IMR-90 (cell line): Measurements from ENCODE around the gene ALK. TPM values are rescaled to one million over a fixed set of nuclear protein-coding genes. Genes with fewer than 3 reads are reported as not detected.

ENCODE experiments used
- ATAC-seq: fragments of 200-7000 bp; cut with Tn5 transposase; 2 replicates; pipeline ENCODE4 v1.9.1; 2020; ENCODE audit warnings: low read depth, mild to moderate bottlenecking, moderate library complexity
- BruUV-seq: library from RNA; stranded (reverse); fragments of 400-500 nt; replicated peaks from 2 replicates; lab custom pipeline; 2021; lab: Mats Ljungman, UMichigan
- CTCF ChIA-PET: fragments of 300-600 bp; formaldehyde crosslinking; extraction: SDS; loops from one replicate; lab custom pipeline; 2021; ENCODE audit warnings: antibody characterized with exemption; lab: Yijun Ruan, JAX
- POLR2A ChIA-PET: fragments of 300-600 bp; sonication (Branson Sonifier 250); formaldehyde crosslinking; loops from one replicate; lab custom pipeline; 2022; ENCODE audit warnings: antibody characterized with exemption; ENCODE audit not compliant: unreplicated experiment; lab: Charles Lee
- DNase-seq: peaks from one replicate; pipeline ENCODE4 v3.0.0; 2013
- H2AFZ ChIP-seq: replicated peaks from 2 replicates; pipeline ENCODE3; 2013; ENCODE audit warnings: low read length, mild to moderate bottlenecking; ENCODE audit not compliant: poor library complexity
- H2AK5ac ChIP-seq: 2 replicates; pipeline ENCODE4 v1.6.1; 2013; ENCODE audit warnings: low read depth, low read length, inconsistent platforms
- H2AK9ac ChIP-seq: replicated peaks from 2 replicates; pipeline ENCODE3; 2013; ENCODE audit warnings: mild to moderate bottlenecking, low read depth, low read length, moderate library complexity; ENCODE audit not compliant: poor library complexity
- H2BK120ac ChIP-seq: 2 replicates; pipeline ENCODE4 v1.6.1; 2013; ENCODE audit warnings: low read depth, low read length, inconsistent platforms
- H2BK15ac ChIP-seq: 3 replicates; pipeline ENCODE4 v1.6.1; 2013; ENCODE audit warnings: low read depth, low read length, inconsistent platforms
- H2BK20ac ChIP-seq: 2 replicates; pipeline ENCODE4 v1.6.1; 2013; ENCODE audit warnings: low read depth, mild to moderate bottlenecking, inconsistent platforms, low read length, moderate library complexity
- H2BK5ac ChIP-seq: 2 replicates; pipeline ENCODE4 v1.6.1; 2013; ENCODE audit warnings: mild to moderate bottlenecking, low read depth, low read length, inconsistent platforms; ENCODE audit not compliant: poor library complexity, severe bottlenecking
- H3K14ac ChIP-seq: replicated peaks from 2 replicates; pipeline ENCODE4 v1.6.1; 2013; ENCODE audit warnings: low read depth, low read length, inconsistent platforms
- H3K18ac ChIP-seq: 2 replicates; pipeline ENCODE4 v1.6.1; 2013; ENCODE audit warnings: low read depth, low read length, control low read depth
- H3K23ac ChIP-seq: 2 replicates; pipeline ENCODE4 v1.6.1; 2013; ENCODE audit warnings: low read depth, low read length, inconsistent platforms
- H3K27ac ChIP-seq: 2 replicates; pipeline ENCODE4 v1.5.1; 2013; ENCODE audit warnings: mild to moderate bottlenecking, control low read depth, low read length; ENCODE audit not compliant: insufficient read depth
- H3K27me3 ChIP-seq: 2 replicates; pipeline ENCODE4 v1.6.1; 2013; ENCODE audit warnings: low read length; ENCODE audit not compliant: control insufficient read depth, insufficient read depth
- H3K36me3 ChIP-seq: 2 replicates; pipeline ENCODE4 v1.6.1; 2013; ENCODE audit warnings: low read length, mixed read lengths; ENCODE audit not compliant: control insufficient read depth, insufficient read depth
- H3K4ac ChIP-seq: 2 replicates; pipeline ENCODE4 v1.6.1; 2013; ENCODE audit warnings: low read depth, low read length, inconsistent platforms
- H3K4me1 ChIP-seq: 2 replicates; pipeline ENCODE4 v1.6.1; 2013; ENCODE audit warnings: low read length, mixed read lengths; ENCODE audit not compliant: control insufficient read depth, insufficient read depth
- H3K4me2 ChIP-seq: 2 replicates; pipeline ENCODE4 v1.6.1; 2013; ENCODE audit warnings: low read depth, mild to moderate bottlenecking, control low read depth, low read length, moderate library complexity
- H3K4me3 ChIP-seq: 2 replicates; pipeline ENCODE4 v1.5.1; 2013; ENCODE audit warnings: low read depth, mild to moderate bottlenecking, control low read depth, low read length, moderate library complexity; ENCODE audit not compliant: insufficient read depth
- H3K56ac ChIP-seq: 2 replicates; pipeline ENCODE4 v1.6.1; 2013; ENCODE audit warnings: low read length, inconsistent platforms; ENCODE audit not compliant: insufficient read depth; ENCODE audit errors: extremely low read depth
- H3K79me1 ChIP-seq, 2 experiments: 2 replicates each; pipeline ENCODE4 v1.6.1; 2013; ENCODE audit warnings: low read length in 2 of 2, inconsistent platforms in 1 of 2, low read depth in 1 of 2
- H3K9ac ChIP-seq: 2 replicates; pipeline ENCODE4 v1.6.1; 2013; ENCODE audit warnings: low read depth, low read length, control low read depth
- H3K9me1 ChIP-seq: 2 replicates; pipeline ENCODE4 v1.6.1; 2013; ENCODE audit warnings: low read length, inconsistent platforms; ENCODE audit not compliant: insufficient read depth
- H3K9me3 ChIP-seq: 2 replicates; pipeline ENCODE4 v1.6.1; 2013; ENCODE audit warnings: low read length; ENCODE audit not compliant: control insufficient read depth, insufficient read depth
- H4K20me1 ChIP-seq: 2 replicates; pipeline ENCODE4 v1.6.1; 2013; ENCODE audit warnings: low read length, inconsistent platforms; ENCODE audit not compliant: insufficient read depth
- H4K5ac ChIP-seq: 2 replicates; pipeline ENCODE4 v1.6.1; 2013; ENCODE audit warnings: mild to moderate bottlenecking, low read depth, low read length, control low read depth
- H4K8ac ChIP-seq, 2 experiments: 2 replicates each; pipeline ENCODE4 v1.6.1; 2013; ENCODE audit warnings: low read depth in 2 of 2, low read length in 2 of 2, control low read depth in 1 of 2, inconsistent platforms in 1 of 2
- H4K91ac ChIP-seq: 2 replicates; pipeline ENCODE4 v1.6.1; 2013; ENCODE audit warnings: low read depth, low read length, inconsistent platforms; ENCODE audit not compliant: insufficient read depth
- BHLHE40 ChIP-seq: fragments of 150-350 bp; IDR thresholded peaks from 2 replicates; pipeline ENCODE4 v1.6.1; 2016; ENCODE audit warnings: mild to moderate bottlenecking, low read depth, low read length
- CEBPB ChIP-seq: IDR thresholded peaks from 2 replicates; pipeline ENCODE4 v1.6.1; 2012; ENCODE audit warnings: low read depth, low read length, improper control_type of control experiment
- CHD1 ChIP-seq: IDR thresholded peaks from 2 replicates; pipeline ENCODE4 v1.6.1; 2012; ENCODE audit warnings: low read depth, low read length, improper control_type of control experiment
- FOS ChIP-seq: fragments of 150-350 bp; IDR thresholded peaks from 2 replicates; pipeline ENCODE4 v1.6.1; 2016; ENCODE audit warnings: low read depth, low read length
- MAFK ChIP-seq: IDR thresholded peaks from 2 replicates; pipeline ENCODE4 v1.6.1; 2012; ENCODE audit warnings: low read depth, low read length, improper control_type of control experiment
- RAD21 ChIP-seq: IDR thresholded peaks from 2 replicates; pipeline ENCODE4 v1.6.1; 2012; ENCODE audit warnings: low read length, improper control_type of control experiment
- RCOR1 ChIP-seq: IDR thresholded peaks from 2 replicates; pipeline ENCODE4 v1.6.1; 2012; ENCODE audit warnings: mild to moderate bottlenecking, low read length, improper control_type of control experiment; ENCODE audit not compliant: insufficient replicate concordance
- RFX5 ChIP-seq: IDR thresholded peaks from 2 replicates; pipeline ENCODE4 v1.8.0; 2012; ENCODE audit warnings: low read depth, mild to moderate bottlenecking, low read length, moderate library complexity
- SMC3 ChIP-seq: fragments of 150-350 bp; IDR thresholded peaks from 2 replicates; pipeline ENCODE4 v1.6.1; 2016; ENCODE audit warnings: low read depth, mild to moderate bottlenecking, antibody characterized with exemption, low read length, moderate library complexity
- WGBS, 2 experiments: methylation state at CpG; one replicate each; pipeline versions ENCODE4 v1.1.5 to v1.1.7; 2013; ENCODE audit warnings: missing lambda C conversion rate in 2 of 2; ENCODE audit not compliant: insufficient read length in 1 of 2; ENCODE audit errors: extremely low coverage in 2 of 2; 5-methylcytosine and 5-hydroxymethylcytosine counted together
- dilution Hi-C: fragments of 300-500 bp; cut with HindIII; formaldehyde crosslinking; loops from one replicate; pipeline ENCODE4 v1.14.3; 2018; ENCODE audit warnings: low sequenced_read_pairs; ENCODE audit not compliant: unreplicated experiment
- in situ Hi-C: fragments of 300-500 bp; cut with MboI; formaldehyde crosslinking; loops from 3 replicates; pipeline ENCODE4 v1.14.3; 2019; ENCODE audit warnings: low sequenced_read_pairs, inconsistent platforms, mixed read lengths
- intact Hi-C: fragments of 100-400 bp; cut with micrococcal nuclease; formaldehyde crosslinking; loops from 2 replicates; pipeline ENCODE4 v1.10.0; 2022
- polyA plus RNA-seq, 3 experiments: library from polyadenylated mRNA; depleted of rRNA; stranded (reverse); fragments of >200 nt; gene quantifications; 2 replicates each; pipeline ENCODE4 v1.2.3, GENCODE V29; 2012; ENCODE audit warnings: low replicate concordance in 1 of 3
- total RNA-seq: library from RNA; depleted of rRNA; stranded (reverse); fragments of >200 nt; gene quantifications from 2 replicates; pipeline ENCODE4 v1.2.3, GENCODE V29; 2012
- TF ChIP-seq, protein P1 (sequence below): fragments of 150-350 bp; IDR thresholded peaks from 2 replicates; pipeline ENCODE4 v1.6.1; 2016; ENCODE audit warnings: low read depth, mild to moderate bottlenecking, low read length, moderate library complexity, borderline replicate concordance
- TF ChIP-seq, protein P2 (sequence below): fragments of 150-350 bp; IDR thresholded peaks from 2 replicates; pipeline ENCODE4 v1.6.1; 2017; ENCODE audit warnings: mild to moderate bottlenecking, antibody characterized with exemption, low read length, low read depth

The ALK gene
- total and polyA plus RNA-seq, 2 of the 4 experiments (the other 2 are of a cell fraction), result not detected

DNA sequence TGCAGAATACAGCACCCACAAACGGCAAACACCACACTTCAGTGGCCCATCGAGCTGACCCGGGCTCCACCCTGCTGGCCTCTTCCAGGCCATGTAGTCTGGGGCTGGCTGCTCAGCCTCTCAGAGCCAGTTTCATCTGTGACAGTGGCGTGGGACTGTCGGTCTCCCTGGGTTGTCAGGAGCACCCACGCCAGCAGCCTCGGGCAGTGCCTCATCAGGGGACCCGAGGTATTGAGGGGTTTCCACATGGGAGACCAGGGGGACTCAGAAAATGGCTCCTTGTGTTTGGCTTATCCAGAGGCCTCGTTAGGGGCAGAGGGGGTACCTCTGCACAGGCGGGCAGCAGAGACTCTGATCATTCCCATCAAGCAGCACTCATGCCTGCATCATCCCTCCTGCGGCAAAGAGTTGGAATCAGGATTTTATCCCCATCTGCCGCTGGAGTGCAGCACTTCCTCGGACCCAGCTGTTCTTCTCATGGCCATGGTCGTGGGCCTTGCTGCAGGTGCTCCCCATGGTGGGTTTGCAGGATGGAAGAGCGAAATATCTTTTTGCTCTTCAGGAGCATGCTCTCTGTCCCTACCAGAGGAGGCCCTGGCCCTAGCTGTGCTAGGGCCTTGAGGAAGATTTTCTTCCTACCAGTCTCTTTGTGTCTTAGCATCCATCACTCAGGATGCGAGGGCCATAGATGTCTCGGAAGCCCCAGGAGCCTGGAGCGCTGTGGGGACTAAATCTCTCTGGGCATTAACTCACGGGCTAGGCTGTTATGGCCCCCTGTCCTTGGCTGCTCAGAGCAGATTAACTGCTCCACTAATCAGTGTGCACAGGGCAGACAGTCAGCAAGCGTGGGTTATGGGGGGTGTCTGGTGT, 705.4 kb downstream of the ALK start:
- CTCF ChIA-PET, result no interaction called here
- dilution Hi-C loops, result no loop called here
- H4K5ac ChIP-seq, result no peak overlapping the region

More for the DNA sequence above, 705.4 kb downstream of the ALK start:
- Histone ChIP-seq H3K4ac (no peak overlapping the region), H3K9me3 (no peaks in the 10 kb centered on the region), H2BK5ac (peak overlapping the region; percentile 79), H3K14ac (no peak overlapping the region), H2AFZ (no peak overlapping the region), H3K56ac (no peak overlapping the region), H3K36me3 (no peaks in the 10 kb centered on the region), H3K4me3 (no peak overlapping the region), H3K27ac (no peak overlapping the region), H2AK5ac (no peak overlapping the region), H3K23ac (no peak overlapping the region), H3K9me1 (peaks cover 3% of the 10 kb centered on the region; the same call in 1 of the 2 replicates), H3K79me1 (no peaks in the 10 kb centered on the region), H4K8ac (no peak overlapping the region), H3K9ac (no peak overlapping the region), H2AK9ac (no peak overlapping the region), H2BK15ac (no peak overlapping the region), H2BK120ac (no peak overlapping the region), H3K18ac (no peak overlapping the region), H4K20me1 (no peaks in the 10 kb centered on the region), H3K4me2 (no peak overlapping the region), H2BK20ac (no peak overlapping the region; the same call in 1 of the 2 replicates), H3K4me1 (peaks cover 2% of the 10 kb centered on the region; the same call in 1 of the 2 replicates), H4K91ac (no peak overlapping the region), H3K27me3 (peaks cover 12% of the 10 kb centered on the region)
- intact Hi-C loops, result no loop called here
- in situ Hi-C loops, result no loop called here
- TF ChIP-seq, protein P1, sequence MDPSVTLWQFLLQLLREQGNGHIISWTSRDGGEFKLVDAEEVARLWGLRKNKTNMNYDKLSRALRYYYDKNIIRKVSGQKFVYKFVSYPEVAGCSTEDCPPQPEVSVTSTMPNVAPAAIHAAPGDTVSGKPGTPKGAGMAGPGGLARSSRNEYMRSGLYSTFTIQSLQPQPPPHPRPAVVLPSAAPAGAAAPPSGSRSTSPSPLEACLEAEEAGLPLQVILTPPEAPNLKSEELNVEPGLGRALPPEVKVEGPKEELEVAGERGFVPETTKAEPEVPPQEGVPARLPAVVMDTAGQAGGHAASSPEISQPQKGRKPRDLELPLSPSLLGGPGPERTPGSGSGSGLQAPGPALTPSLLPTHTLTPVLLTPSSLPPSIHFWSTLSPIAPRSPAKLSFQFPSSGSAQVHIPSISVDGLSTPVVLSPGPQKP, result no peak
- TF ChIP-seq CHD1 (no peak), FOS (no peak), RFX5 (no peak), MAFK (no peak), SMC3 (no peak), BHLHE40 (no peak), RCOR1 (no peak), CEBPB (no peak), RAD21 (no peak)
- TF ChIP-seq, protein P2, sequence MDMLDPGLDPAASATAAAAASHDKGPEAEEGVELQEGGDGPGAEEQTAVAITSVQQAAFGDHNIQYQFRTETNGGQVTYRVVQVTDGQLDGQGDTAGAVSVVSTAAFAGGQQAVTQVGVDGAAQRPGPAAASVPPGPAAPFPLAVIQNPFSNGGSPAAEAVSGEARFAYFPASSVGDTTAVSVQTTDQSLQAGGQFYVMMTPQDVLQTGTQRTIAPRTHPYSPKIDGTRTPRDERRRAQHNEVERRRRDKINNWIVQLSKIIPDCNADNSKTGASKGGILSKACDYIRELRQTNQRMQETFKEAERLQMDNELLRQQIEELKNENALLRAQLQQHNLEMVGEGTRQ, result no peak
- no peak for DNase-seq
- 90% methylated on average over 5 of the region's 20 CpGs; no CpG with 5 or more reads in 1 of the 2 experiments for WGBS, 2 experiments
- no TSS peak for BruUV-seq
- no peak for ATAC-seq
- POLR2A ChIA-PET, result no interaction called here
